Measurements from ENCODE around the gene GGCT.

Gene GGCT

GRCh38 chr7:30465811-30466180 is 38.8 kb downstream of the GGCT start:
- Histone ChIP-seq H2BK12ac (ENCODE audit: low read length) (no peak overlapping the region), H3K79me1 (ENCODE audit: low read depth, low read length) (no peaks in the 10 kb centered on the region), H2AFZ (ENCODE audit: low read length) (no peak overlapping the region), H2BK5ac (ENCODE audit: low read length) (no peak overlapping the region), H3K27me3 (ENCODE audit: control insufficient read depth in 3 of 3, insufficient read depth in 3 of 3, low read depth in 1 of 3, low read length in 3 of 3) (no peaks in the 10 kb centered on the region), H3K9me3 (replicated peaks in 1 of 2; ENCODE audit: control insufficient read depth in 2 of 2, insufficient read depth in 1 of 2, low read depth in 1 of 2, low read length in 2 of 2) (no peaks in the 10 kb centered on the region), H4K91ac (ENCODE audit: low read depth, low read length, poor library complexity) (no peak overlapping the region), H3K4me3 (ENCODE audit: low read length in 2 of 2) (no peak overlapping the region), H3K14ac (ENCODE audit: low read length) (no peak overlapping the region), H2BK15ac (ENCODE audit: low read length) (no peak overlapping the region), H3K4ac (ENCODE audit: low read length) (no peak overlapping the region), H2AK5ac (ENCODE audit: low read depth, low read length) (no peak overlapping the region), H3K23ac (ENCODE audit: low read depth, low read length, poor library complexity) (no peak overlapping the region), H3K4me2 (ENCODE audit: insufficient read depth, low read length, poor library complexity, severe bottlenecking) (no peak overlapping the region), H3K9ac (ENCODE audit: low read depth, low read length, poor library complexity) (no peak overlapping the region), H2BK120ac (ENCODE audit: low read depth, low read length) (no peak overlapping the region), H3K27ac (replicated peaks; ENCODE audit: low read length) (no peak overlapping the region), H4K8ac (ENCODE audit: low read depth, low read length) (no peak overlapping the region), H3K18ac (ENCODE audit: low read length) (no peak overlapping the region), H3K36me3 (replicated peaks in 1 of 2; ENCODE audit: control insufficient read depth in 2 of 2, insufficient read depth in 2 of 2, low read length in 2 of 2) (no peaks in the 10 kb centered on the region), H3K4me1 (ENCODE audit: control insufficient read depth in 2 of 2, insufficient read depth in 1 of 2, low read depth in 1 of 2, low read length in 2 of 2) (peaks cover 11 to 12% of the 10 kb centered on the region in 2 donors)
- no CpG with 5 or more reads among the region's 2 CpGs for WGBS, 2 donors (ENCODE audit: extremely low coverage in 2 of 2, insufficient read length in 2 of 2, insufficient replicate concordance in 1 of 2)
- no peak for DNase-seq (ENCODE audit: low spot score)

- no peak overlapping the region for H4K8ac ChIP-seq (ENCODE audit: low read depth, low read length)
- H3K27ac ChIP-seq (replicated peaks; ENCODE audit: low read length) = no peak overlapping the region
- H2AFZ ChIP-seq (ENCODE audit: low read length) = no peak overlapping the region
- H3K36me3 ChIP-seq (replicated peaks in 1 of 2; ENCODE audit: control insufficient read depth in 2 of 2, insufficient read depth in 2 of 2, low read length in 2 of 2) = no peaks in the 10 kb centered on the region
- no peaks in the 10 kb centered on the region for H3K79me1 ChIP-seq (ENCODE audit: low read depth, low read length)
- no peak overlapping the region for H2BK120ac ChIP-seq (ENCODE audit: low read depth, low read length)
- H4K91ac ChIP-seq (ENCODE audit: low read depth, low read length, poor library complexity) = no peak overlapping the region
- H2BK15ac ChIP-seq (ENCODE audit: low read length) = no peak overlapping the region
- H3K9me3 ChIP-seq (replicated peaks in 1 of 2; ENCODE audit: control insufficient read depth in 2 of 2, insufficient read depth in 1 of 2, low read depth in 1 of 2, low read length in 2 of 2) = no peaks in the 10 kb centered on the region
- DNase-seq (ENCODE audit: low spot score) = no peak
- H3K9ac ChIP-seq (ENCODE audit: low read depth, low read length, poor library complexity) = no peak overlapping the region
- H3K18ac ChIP-seq (ENCODE audit: low read length) = no peak overlapping the region
- no peak overlapping the region for H3K4me3 ChIP-seq (ENCODE audit: low read length in 2 of 2)
- no peak overlapping the region for H3K14ac ChIP-seq (ENCODE audit: low read length)
- no peak overlapping the region for H3K4me2 ChIP-seq (ENCODE audit: insufficient read depth, low read length, poor library complexity, severe bottlenecking)
- H3K4me1 ChIP-seq (ENCODE audit: control insufficient read depth in 2 of 2, insufficient read depth in 1 of 2, low read depth in 1 of 2, low read length in 2 of 2) = peaks cover 9 to 12% of the 10 kb centered on the region in 2 donors
- no CpG with 5 or more reads among the region's 5 CpGs for WGBS, 2 donors (ENCODE audit: extremely low coverage in 2 of 2, insufficient read length in 2 of 2, insufficient replicate concordance in 1 of 2)
- H3K27me3 ChIP-seq (ENCODE audit: control insufficient read depth in 3 of 3, insufficient read depth in 3 of 3, low read depth in 1 of 3, low read length in 3 of 3) = no peaks in the 10 kb centered on the region
- no peak overlapping the region for H3K23ac ChIP-seq (ENCODE audit: low read depth, low read length, poor library complexity)
- no peak overlapping the region for H2BK5ac ChIP-seq (ENCODE audit: low read length)
- H2BK12ac ChIP-seq (ENCODE audit: low read length) = no peak overlapping the region
- no peak overlapping the region for H3K4ac ChIP-seq (ENCODE audit: low read length)
- no peak overlapping the region for H2AK5ac ChIP-seq (ENCODE audit: low read depth, low read length)
These were observed 39.4 kb downstream of the GGCT start for GRCh38 chr7:30465046-30465810.

GRCh38 chr7:30464231-30464671 is 40.4 kb downstream of the GGCT start:
- WGBS, 2 donors (ENCODE audit: extremely low coverage in 2 of 2, insufficient read length in 2 of 2, insufficient replicate concordance in 1 of 2) = no CpG with 5 or more reads among the region's 5 CpGs
- Histone ChIP-seq H2BK12ac (ENCODE audit: low read length) (no peak overlapping the region), H2BK5ac (ENCODE audit: low read length) (peak overlapping the region; percentile 16), H3K23ac (ENCODE audit: low read depth, low read length, poor library complexity) (no peak overlapping the region), H3K14ac (ENCODE audit: low read length) (no peak overlapping the region), H4K91ac (ENCODE audit: low read depth, low read length, poor library complexity) (no peak overlapping the region), H3K18ac (ENCODE audit: low read length) (peak overlapping the region; percentile 3), H3K9ac (ENCODE audit: low read depth, low read length, poor library complexity) (no peak overlapping the region), H3K79me1 (ENCODE audit: low read depth, low read length) (no peaks in the 10 kb centered on the region), H3K4ac (ENCODE audit: low read length) (no peak overlapping the region), H3K9me3 (replicated peaks in 1 of 2; ENCODE audit: control insufficient read depth in 2 of 2, insufficient read depth in 1 of 2, low read depth in 1 of 2, low read length in 2 of 2) (no peaks in the 10 kb centered on the region), H3K4me3 (ENCODE audit: low read length in 2 of 2) (no peak overlapping the region), H3K27me3 (ENCODE audit: control insufficient read depth in 3 of 3, insufficient read depth in 3 of 3, low read depth in 1 of 3, low read length in 3 of 3) (no peaks in the 10 kb centered on the region), H3K27ac (replicated peaks; ENCODE audit: low read length) (no peak overlapping the region), H3K36me3 (replicated peaks in 1 of 2; ENCODE audit: control insufficient read depth in 2 of 2, insufficient read depth in 2 of 2, low read length in 2 of 2) (no peaks in the 10 kb centered on the region), H4K8ac (ENCODE audit: low read depth, low read length) (no peak overlapping the region), H2BK120ac (ENCODE audit: low read depth, low read length) (no peak overlapping the region), H3K4me1 (ENCODE audit: control insufficient read depth in 2 of 2, insufficient read depth in 1 of 2, low read depth in 1 of 2, low read length in 2 of 2) (peaks cover 7 to 10% of the 10 kb centered on the region in 2 donors), H3K4me2 (ENCODE audit: insufficient read depth, low read length, poor library complexity, severe bottlenecking) (no peak overlapping the region), H2AK5ac (ENCODE audit: low read depth, low read length) (no peak overlapping the region), H2AFZ (ENCODE audit: low read length) (no peak overlapping the region), H2BK15ac (ENCODE audit: low read length) (no peak overlapping the region)
- no peak for DNase-seq (ENCODE audit: low spot score)

- H2BK12ac ChIP-seq (ENCODE audit: low read length) = no peak overlapping the region
- no peak overlapping the region for H3K9ac ChIP-seq (ENCODE audit: low read depth, low read length, poor library complexity)
- no peak overlapping the region for H2AK5ac ChIP-seq (ENCODE audit: low read depth, low read length)
- H3K27ac ChIP-seq (replicated peaks; ENCODE audit: low read length) = no peak overlapping the region
- no peak overlapping the region for H2AFZ ChIP-seq (ENCODE audit: low read length)
- no peak overlapping the region for H3K18ac ChIP-seq (ENCODE audit: low read length)
- no peak overlapping the region for H2BK15ac ChIP-seq (ENCODE audit: low read length)
- H3K14ac ChIP-seq (ENCODE audit: low read length) = no peak overlapping the region
- H3K36me3 ChIP-seq (replicated peaks in 1 of 2; ENCODE audit: control insufficient read depth in 2 of 2, insufficient read depth in 2 of 2, low read length in 2 of 2) = no peaks in the 10 kb centered on the region
- DNase-seq (ENCODE audit: low spot score) = no peak
- peaks cover 3 to 6% of the 10 kb centered on the region in 2 donors for H3K4me1 ChIP-seq (ENCODE audit: control insufficient read depth in 2 of 2, insufficient read depth in 1 of 2, low read depth in 1 of 2, low read length in 2 of 2)
- no peak overlapping the region for H4K8ac ChIP-seq (ENCODE audit: low read depth, low read length)
- H2BK120ac ChIP-seq (ENCODE audit: low read depth, low read length) = no peak overlapping the region
- no CpG with 5 or more reads among the region's 6 CpGs for WGBS, 2 donors (ENCODE audit: extremely low coverage in 2 of 2, insufficient read length in 2 of 2, insufficient replicate concordance in 1 of 2)
- no peak overlapping the region for H3K23ac ChIP-seq (ENCODE audit: low read depth, low read length, poor library complexity)
- no peaks in the 10 kb centered on the region for H3K79me1 ChIP-seq (ENCODE audit: low read depth, low read length)
- H3K4me3 ChIP-seq (ENCODE audit: low read length in 2 of 2) = no peak overlapping the region
- no peak overlapping the region for H4K91ac ChIP-seq (ENCODE audit: low read depth, low read length, poor library complexity)
- no peaks in the 10 kb centered on the region for H3K9me3 ChIP-seq (replicated peaks in 1 of 2; ENCODE audit: control insufficient read depth in 2 of 2, insufficient read depth in 1 of 2, low read depth in 1 of 2, low read length in 2 of 2)
- peak overlapping the region; percentile 16 for H2BK5ac ChIP-seq (ENCODE audit: low read length)
- H3K27me3 ChIP-seq (ENCODE audit: control insufficient read depth in 3 of 3, insufficient read depth in 3 of 3, low read depth in 1 of 3, low read length in 3 of 3) = no peaks in the 10 kb centered on the region
- H3K4ac ChIP-seq (ENCODE audit: low read length) = no peak overlapping the region
- H3K4me2 ChIP-seq (ENCODE audit: insufficient read depth, low read length, poor library complexity, severe bottlenecking) = no peak overlapping the region
These were observed 41.1 kb downstream of the GGCT start for GRCh38 chr7:30463405-30464145.

Measured in neuronal stem cell (in vitro differentiated cells).